ENCODE results near the gene PHAX. TPM values are rescaled to one million over a fixed set of nuclear protein-coding genes. Genes with fewer than 3 reads are reported as not detected.
"Not testable (repeated sequence)": the region's sequence is repeated elsewhere in the genome, so short reads cannot be mapped to it uniquely, and the experiment has no call there.

The PHAX gene
- total RNA-seq, 5 donors from 2014 or later (not counting 1 experiment from before 2014, with no cell fraction given): 19.7 to 37.3 (median 30.3) TPM

DNA sequence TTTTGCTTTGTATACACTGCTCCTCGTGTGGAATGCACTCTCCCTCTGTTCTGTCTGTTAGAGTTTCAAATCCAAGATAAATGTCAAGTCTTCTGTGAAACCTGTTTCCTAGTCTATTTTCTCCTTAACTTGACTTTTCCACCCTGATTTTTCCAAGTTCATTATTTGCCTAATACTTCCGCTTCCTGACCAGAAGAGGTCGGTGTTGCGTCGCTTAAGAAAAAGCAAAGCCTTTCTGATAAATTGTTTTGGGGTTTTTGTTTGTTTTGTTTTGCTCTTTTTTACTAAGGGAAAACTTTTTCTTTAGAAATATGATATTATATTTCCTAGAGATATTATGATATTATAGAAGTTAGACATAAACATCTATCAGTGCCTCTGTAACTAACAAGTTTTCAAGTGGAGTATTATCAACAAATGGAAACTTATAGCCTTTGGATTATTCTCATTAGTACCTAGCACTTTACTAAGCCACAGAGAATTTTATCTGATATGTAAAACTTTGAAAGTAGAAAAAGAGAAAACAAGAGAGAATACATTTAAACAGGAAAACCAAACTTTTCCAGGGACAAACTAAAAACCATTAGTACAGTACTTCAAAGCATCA lies 55.8 kb downstream of the PHAX start:
- Mint-ChIP-seq H3K36me3 (no peaks in the 10 kb centered on the region), H3K27me3 (peaks cover 0 to 3% of the 10 kb centered on the region in 2 donors), H3K27ac (no peak overlapping the region), H3K4me3 (no peak overlapping the region), H3K9me3 (no peaks in the 10 kb centered on the region), H3K4me1 (no peaks in the 10 kb centered on the region)
- ATAC-seq (replicated peaks in 1 of 4) (no peak), DNase-seq (peak in 11 of 35 experiments; percentile 2 to 64 (median 7))
- no peaks in the 10 kb centered on the region for H3K36me3 ChIP-seq (ENCODE audit: control insufficient read depth in 2 of 2, extremely low read depth in 1 of 2, insufficient read depth in 1 of 2, low read length in 1 of 2)
- POLR2A ChIA-PET: no interaction called here
- H3K9me3 ChIP-seq: no peaks in the 10 kb centered on the region
- no peaks in the 10 kb centered on the region for H3K27me3 ChIP-seq (replicated peaks in 1 of 2; ENCODE audit: control insufficient read depth in 2 of 2, extremely low read depth in 1 of 2, insufficient read depth in 2 of 2, low read length in 1 of 2)
- H3K4me1 ChIP-seq (ENCODE audit: control insufficient read depth in 1 of 2, extremely low read depth in 1 of 2, insufficient read depth in 2 of 2, low read length in 2 of 2): no peaks in the 10 kb centered on the region
- CTCF ChIA-PET: interaction anchor here (0.7 to 1.3 kb wide), 5 partner anchors 140 to 147 kb away, joined by 3 to 6 read pairs (median 3); no protein-coding TSS in a partner anchor
- no peak overlapping the region for H3K27ac ChIP-seq (ENCODE audit: low read length)
- WGBS (ENCODE audit: insufficient coverage): 14% methylated on average over 1 of the region's 5 CpGs
- H3K4me3 ChIP-seq (ENCODE audit: control insufficient read depth in 1 of 2, extremely low read depth in 1 of 2, low read length in 1 of 2): no peak overlapping the region

DNA sequence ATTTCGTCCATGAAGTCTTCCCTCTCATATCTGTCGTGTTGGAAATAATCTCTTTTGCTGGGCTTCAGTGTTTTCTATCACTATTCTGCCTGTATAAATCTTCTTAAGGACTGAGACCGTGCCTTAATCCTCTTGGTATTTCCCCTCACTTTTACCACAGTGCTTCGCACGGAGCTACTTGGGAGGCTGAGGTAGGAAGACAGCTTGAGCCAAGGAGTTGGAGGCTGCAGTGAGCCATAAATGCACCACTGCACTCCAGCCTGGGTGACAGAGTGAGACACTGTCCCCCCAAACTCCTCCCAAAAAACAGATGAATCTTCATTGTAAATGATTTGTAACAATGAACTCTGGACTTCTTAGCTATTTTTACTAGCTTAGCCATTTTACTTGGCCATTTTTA lies 57.8 kb downstream of the PHAX start:
- Mint-ChIP-seq H3K27me3 (no peaks in the 10 kb centered on the region), H3K4me1 (no peaks in the 10 kb centered on the region), H3K27ac (no peak overlapping the region), H3K36me3 (no peaks in the 10 kb centered on the region), H3K9me3 (no peaks in the 10 kb centered on the region), H3K4me3 (no peak overlapping the region)
- H3K4me3 ChIP-seq (ENCODE audit: control insufficient read depth in 1 of 2, extremely low read depth in 1 of 2, low read length in 1 of 2): no peak overlapping the region
- 100% methylated on average over 2 of the region's 5 CpGs for WGBS (ENCODE audit: insufficient coverage)
- no peaks in the 10 kb centered on the region for H3K36me3 ChIP-seq (ENCODE audit: control insufficient read depth in 2 of 2, extremely low read depth in 1 of 2, insufficient read depth in 1 of 2, low read length in 1 of 2)
- H3K9me3 ChIP-seq: no peaks in the 10 kb centered on the region
- DNase-seq (no peak), ATAC-seq (replicated peaks in 1 of 4) (no peak)
- no peaks in the 10 kb centered on the region for H3K27me3 ChIP-seq (replicated peaks in 1 of 2; ENCODE audit: control insufficient read depth in 2 of 2, extremely low read depth in 1 of 2, insufficient read depth in 2 of 2, low read length in 1 of 2)
- ChIA-PET POLR2A (interaction anchor here in 1 of 2 donors (0.7 kb wide), 1 partner anchor 23 kb away, joined by 5 read pairs; no protein-coding TSS in a partner anchor), CTCF (interaction anchor here (0.6 to 2.6 kb wide), 6 partner anchors 9 to 834 kb away, joined by 3 to 11 read pairs (median 4); no protein-coding TSS in a partner anchor)
- H3K27ac ChIP-seq (ENCODE audit: low read length): no peak overlapping the region
- H3K4me1 ChIP-seq (ENCODE audit: control insufficient read depth in 1 of 2, extremely low read depth in 1 of 2, insufficient read depth in 2 of 2, low read length in 2 of 2): no peaks in the 10 kb centered on the region

DNA sequence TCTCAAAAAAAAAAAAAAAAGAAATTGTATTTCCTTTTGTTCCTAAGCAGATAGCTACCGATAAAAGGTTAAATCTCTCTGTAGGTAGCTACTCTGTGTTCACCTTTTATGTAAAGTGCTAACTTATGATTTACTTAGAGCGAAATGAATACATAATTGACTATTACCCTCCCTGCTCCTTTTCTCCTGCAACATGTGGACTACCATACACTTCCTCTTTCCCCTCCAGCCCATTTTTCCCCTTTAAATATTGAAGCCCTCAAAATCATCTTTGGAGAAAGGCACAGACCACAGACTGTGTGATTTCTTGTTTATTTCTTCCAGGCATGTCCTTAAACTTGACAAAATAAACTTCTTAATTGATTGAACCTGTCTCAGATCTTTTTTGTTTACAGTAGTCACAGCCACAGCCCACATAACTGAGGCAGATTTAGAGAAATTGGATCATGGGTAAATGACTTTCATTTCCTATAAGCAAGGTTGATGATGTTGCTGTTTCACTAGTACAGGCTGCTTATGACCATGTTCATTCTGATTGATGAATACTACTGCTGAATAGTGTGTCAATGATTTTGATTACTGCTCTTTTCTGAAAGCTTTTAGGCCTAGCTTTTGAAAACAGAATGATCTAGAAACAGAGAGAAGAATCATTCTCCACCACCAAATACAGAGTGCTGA lies 59.2 kb downstream of the PHAX start:
- ChIA-PET CTCF (interaction anchor here (0.6 to 2.6 kb wide), 9 partner anchors 10 to 833 kb away, joined by 3 to 11 read pairs (median 4); no protein-coding TSS in a partner anchor), POLR2A (no interaction called here)
- Mint-ChIP-seq H3K36me3 (no peaks in the 10 kb centered on the region), H3K4me3 (no peak overlapping the region), H3K9me3 (no peaks in the 10 kb centered on the region), H3K4me1 (no peaks in the 10 kb centered on the region), H3K27me3 (peaks cover 1 to 2% of the 10 kb centered on the region in 2 donors), H3K27ac (no peak overlapping the region)
- Histone ChIP-seq H3K4me1 (ENCODE audit: control insufficient read depth in 1 of 2, extremely low read depth in 1 of 2, insufficient read depth in 2 of 2, low read length in 2 of 2) (no peaks in the 10 kb centered on the region), H3K36me3 (ENCODE audit: control insufficient read depth in 2 of 2, extremely low read depth in 1 of 2, insufficient read depth in 1 of 2, low read length in 1 of 2) (no peaks in the 10 kb centered on the region), H3K9me3 (no peaks in the 10 kb centered on the region), H3K27ac (ENCODE audit: low read length) (no peak overlapping the region), H3K27me3 (replicated peaks in 1 of 2; ENCODE audit: control insufficient read depth in 2 of 2, extremely low read depth in 1 of 2, insufficient read depth in 2 of 2, low read length in 1 of 2) (no peaks in the 10 kb centered on the region), H3K4me3 (ENCODE audit: control insufficient read depth in 1 of 2, extremely low read depth in 1 of 2, low read length in 1 of 2) (no peak overlapping the region)
- DNase-seq (no peak), ATAC-seq (replicated peaks in 1 of 4) (no peak)
- WGBS (ENCODE audit: insufficient coverage): no CpG with 5 or more reads among the region's 2 CpGs

DNA sequence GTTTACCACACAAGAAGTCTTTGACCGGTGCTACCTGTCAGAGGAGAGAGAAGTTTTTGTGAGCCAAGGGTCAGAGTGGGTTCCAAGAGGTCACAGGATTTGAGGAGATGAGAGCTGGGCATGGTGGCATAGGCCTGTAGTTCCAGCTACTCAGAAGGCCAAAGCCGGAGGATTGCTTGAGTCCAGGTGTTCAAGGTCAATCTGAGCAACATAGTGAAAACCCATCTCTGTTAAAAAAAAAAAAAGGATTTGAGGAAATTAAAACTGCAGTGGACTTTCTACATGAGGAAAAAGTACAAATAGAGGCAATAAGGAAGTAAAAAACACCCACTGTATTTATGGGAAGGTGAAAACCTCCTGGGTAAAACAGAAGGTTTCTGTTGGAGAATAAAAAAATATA lies 63.8 kb downstream of the PHAX start:
- no peaks in the 10 kb centered on the region for H3K9me3 Mint-ChIP-seq
- no peak overlapping the region for H3K4me3 Mint-ChIP-seq
- no peak for DNase-seq
- Histone ChIP-seq H3K27me3 (replicated peaks in 1 of 2; ENCODE audit: control insufficient read depth in 2 of 2, extremely low read depth in 1 of 2, insufficient read depth in 2 of 2, low read length in 1 of 2) (peaks cover 0 to 2% of the 10 kb centered on the region in 2 experiments), H3K36me3 (ENCODE audit: control insufficient read depth in 2 of 2, extremely low read depth in 1 of 2, insufficient read depth in 1 of 2, low read length in 1 of 2) (no peaks in the 10 kb centered on the region), H3K4me1 (ENCODE audit: control insufficient read depth in 1 of 2, extremely low read depth in 1 of 2, insufficient read depth in 2 of 2, low read length in 2 of 2) (no peaks in the 10 kb centered on the region), H3K27ac (ENCODE audit: low read length) (no peak overlapping the region), H3K9me3 (no peaks in the 10 kb centered on the region), H3K4me3 (ENCODE audit: control insufficient read depth in 1 of 2, extremely low read depth in 1 of 2, low read length in 1 of 2) (no peak overlapping the region)
- 100% methylated on average over 1 of the region's 2 CpGs for WGBS (ENCODE audit: insufficient coverage)
- no peaks in the 10 kb centered on the region for H3K4me1 Mint-ChIP-seq
- no peak overlapping the region for H3K27ac Mint-ChIP-seq
- no peak for ATAC-seq (replicated peaks in 1 of 4)
- CTCF ChIA-PET: no interaction called here
- no peaks in the 10 kb centered on the region for H3K36me3 Mint-ChIP-seq
- H3K27me3 Mint-ChIP-seq: peaks cover 2 to 5% of the 10 kb centered on the region in 2 donors
- POLR2A ChIA-PET: no interaction called here

DNA sequence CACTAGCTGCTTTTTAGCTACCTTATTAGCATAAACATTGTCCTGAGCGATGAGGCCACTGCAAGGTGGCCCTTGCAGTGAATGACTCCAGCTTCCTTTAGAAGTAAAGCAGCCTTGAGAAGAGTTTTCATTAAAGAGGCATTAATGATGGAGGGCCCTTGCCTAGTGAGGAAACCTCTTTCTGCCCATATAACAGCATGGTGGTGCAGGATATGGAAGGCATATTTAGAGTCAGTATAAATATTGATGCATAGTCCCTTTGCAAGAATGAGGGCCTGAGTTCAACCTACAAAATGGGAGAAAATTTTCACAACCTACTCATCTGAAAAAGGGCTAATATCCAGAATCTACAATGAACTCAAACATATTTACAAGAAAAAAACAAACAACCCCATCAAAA lies 69.4 kb downstream of the PHAX start:
- H3K27me3 Mint-ChIP-seq; H3K4me3 ChIP-seq (ENCODE audit: control insufficient read depth in 1 of 2, extremely low read depth in 1 of 2, low read length in 1 of 2); H3K27me3 ChIP-seq (replicated peaks in 1 of 2; ENCODE audit: control insufficient read depth in 2 of 2, extremely low read depth in 1 of 2, insufficient read depth in 2 of 2, low read length in 1 of 2); ATAC-seq (replicated peaks in 1 of 4); H3K9me3 ChIP-seq; H3K36me3 ChIP-seq (ENCODE audit: control insufficient read depth in 2 of 2, extremely low read depth in 1 of 2, insufficient read depth in 1 of 2, low read length in 1 of 2); POLR2A ChIA-PET; H3K4me1 ChIP-seq (ENCODE audit: control insufficient read depth in 1 of 2, extremely low read depth in 1 of 2, insufficient read depth in 2 of 2, low read length in 2 of 2); H3K4me1 Mint-ChIP-seq; H3K27ac Mint-ChIP-seq; H3K4me3 Mint-ChIP-seq; H3K36me3 Mint-ChIP-seq; DNase-seq; H3K9me3 Mint-ChIP-seq; H3K27ac ChIP-seq (ENCODE audit: low read length): not testable (repeated sequence)
- WGBS (ENCODE audit: insufficient coverage): 88% methylated on average over 1 of the region's 1 CpG
- CTCF ChIA-PET: interaction anchor here in 1 of 2 donors (1.2 to 1.4 kb wide), 2 partner anchors 12 to 109 kb away, joined by 3 read pairs; no protein-coding TSS in a partner anchor

DNA sequence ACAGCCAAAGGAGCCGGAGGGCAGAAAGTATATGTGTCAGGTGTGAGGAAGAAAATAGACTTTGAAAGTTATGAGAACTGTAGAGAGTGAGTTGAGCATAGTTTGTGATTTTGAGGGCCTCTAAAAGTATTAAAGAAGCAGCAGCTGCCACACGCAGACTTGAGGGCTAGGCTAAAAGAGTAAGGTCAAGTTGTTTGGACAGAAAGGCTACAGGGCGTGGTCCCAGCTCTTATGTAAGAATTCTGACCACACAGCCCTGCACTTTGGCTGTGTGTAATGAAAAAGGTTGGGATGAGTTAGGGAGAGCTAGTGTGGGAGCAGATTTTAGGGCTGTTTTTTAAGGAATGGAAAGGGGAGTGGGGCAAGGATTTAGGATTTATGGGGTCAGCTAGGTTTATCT lies 70.9 kb downstream of the PHAX start:
- H3K27ac Mint-ChIP-seq; H3K4me1 ChIP-seq (ENCODE audit: control insufficient read depth in 1 of 2, extremely low read depth in 1 of 2, insufficient read depth in 2 of 2, low read length in 2 of 2); H3K36me3 Mint-ChIP-seq; ATAC-seq (replicated peaks in 1 of 4); POLR2A ChIA-PET; H3K4me3 ChIP-seq (ENCODE audit: control insufficient read depth in 1 of 2, extremely low read depth in 1 of 2, low read length in 1 of 2); H3K27me3 Mint-ChIP-seq; H3K4me1 Mint-ChIP-seq; CTCF ChIA-PET; H3K9me3 ChIP-seq; DNase-seq; H3K27ac ChIP-seq (ENCODE audit: low read length); H3K4me3 Mint-ChIP-seq; H3K9me3 Mint-ChIP-seq; H3K36me3 ChIP-seq (ENCODE audit: control insufficient read depth in 2 of 2, extremely low read depth in 1 of 2, insufficient read depth in 1 of 2, low read length in 1 of 2); H3K27me3 ChIP-seq (replicated peaks in 1 of 2; ENCODE audit: control insufficient read depth in 2 of 2, extremely low read depth in 1 of 2, insufficient read depth in 2 of 2, low read length in 1 of 2): not testable (repeated sequence)
- 86% methylated on average over 3 of the region's 3 CpGs for WGBS (ENCODE audit: insufficient coverage)
